GM18498 (cell line): ENCODE measurements around the gene DLK2.
"Not testable (repeated sequence)": the region's sequence is repeated elsewhere in the genome, so short reads cannot be mapped to it uniquely, and the experiment has no call there.

Source experiments
- ATAC-seq: cut with Tn5 transposase; IDR thresholded peaks from one replicate; pipeline ENCODE4 v1.9.1; 2021; ENCODE audit warnings: mild to moderate bottlenecking, moderate library complexity; ENCODE audit not compliant: unreplicated experiment

The DLK2 gene

DNA sequence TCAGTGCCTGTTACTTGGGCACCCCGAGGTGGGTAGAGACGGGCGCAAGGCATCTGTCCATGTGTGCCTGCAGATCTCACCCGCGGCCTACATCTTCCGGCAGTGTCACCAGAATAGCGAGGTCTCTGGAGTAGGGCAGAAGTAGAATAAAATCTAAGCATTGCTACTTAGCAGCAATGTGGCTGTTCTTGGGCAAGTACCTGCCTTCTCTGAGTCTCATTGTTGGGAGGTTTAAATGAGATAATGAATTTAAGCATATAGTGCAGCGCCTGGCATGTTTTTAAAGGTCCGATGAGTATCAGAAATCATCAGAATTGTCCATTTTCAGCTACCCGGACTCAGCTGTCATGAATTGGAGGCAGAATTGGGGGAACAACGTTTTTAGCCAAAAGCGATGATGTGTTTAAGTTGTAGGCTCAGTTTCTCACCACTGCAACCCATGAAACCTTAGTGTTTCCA, 27.2 kb downstream of the DLK2 start:
- no peak for ATAC-seq

DNA sequence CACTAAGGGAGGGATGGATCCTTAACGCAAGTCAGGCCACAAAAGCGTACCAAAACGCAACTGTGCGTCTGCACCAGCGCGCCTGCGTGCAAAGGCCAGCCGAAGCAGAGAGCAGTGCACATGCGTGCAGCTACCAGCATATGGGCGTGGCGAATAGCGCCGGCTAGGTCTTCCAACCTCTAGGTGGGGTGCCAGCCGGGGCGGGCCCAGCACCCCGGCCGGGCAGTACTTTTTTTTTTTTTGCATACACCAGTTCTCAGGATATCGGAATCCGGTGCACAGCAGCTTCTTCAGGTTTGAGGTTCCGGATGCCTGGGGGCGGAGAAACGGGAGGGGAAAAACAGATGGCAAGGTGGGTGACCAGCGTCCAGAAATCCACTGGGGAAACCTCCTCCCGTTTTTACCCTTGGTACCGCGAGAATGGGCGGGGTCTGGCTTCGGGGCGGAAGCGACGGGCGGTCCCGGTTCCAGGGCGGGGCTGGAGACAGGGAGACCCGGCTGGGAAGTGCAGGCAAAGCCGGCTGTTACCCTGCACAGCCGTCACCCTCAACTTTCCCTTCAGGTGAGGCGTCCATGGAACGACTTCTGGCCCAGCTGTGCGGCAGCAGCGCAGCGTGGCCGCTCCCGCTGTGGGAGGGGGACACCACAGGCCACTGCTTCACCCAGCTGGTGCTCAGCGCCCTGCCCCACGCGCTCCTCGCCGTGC, 27.8 kb downstream of the DLK2 start, which contains the start of gene ABCC10:
Gene ABCC10, plus strand, starts transcription at position 136 of the 706 bp plus-strand sequence. Its CDS starts 438 bp downstream, at position 574.
- ATAC-seq, result peak; percentile 94

DNA sequence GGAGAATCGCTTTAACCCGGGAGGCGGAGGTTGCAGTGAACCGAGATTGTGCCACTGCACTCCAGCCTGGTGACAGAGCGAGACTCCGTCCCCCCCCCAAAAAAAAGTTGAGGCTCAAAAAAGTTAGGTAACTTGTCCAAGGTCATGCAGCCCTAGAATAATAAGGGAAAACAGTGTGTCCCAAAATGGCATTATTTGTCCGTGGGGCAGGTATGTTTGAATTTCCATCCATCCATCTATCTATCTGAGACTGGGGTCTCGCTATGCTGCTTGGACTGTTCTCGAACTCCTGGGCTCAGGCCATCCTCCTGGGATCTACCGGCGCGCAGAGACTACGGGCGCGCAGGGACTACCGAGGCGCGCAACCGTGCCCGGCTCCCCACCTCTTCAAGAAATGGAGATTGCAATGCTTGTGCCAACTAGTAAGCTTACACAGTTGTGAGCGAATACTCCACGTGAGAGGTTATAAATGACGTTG, 28.4 kb downstream of the DLK2 start:
- no peak for ATAC-seq

DNA sequence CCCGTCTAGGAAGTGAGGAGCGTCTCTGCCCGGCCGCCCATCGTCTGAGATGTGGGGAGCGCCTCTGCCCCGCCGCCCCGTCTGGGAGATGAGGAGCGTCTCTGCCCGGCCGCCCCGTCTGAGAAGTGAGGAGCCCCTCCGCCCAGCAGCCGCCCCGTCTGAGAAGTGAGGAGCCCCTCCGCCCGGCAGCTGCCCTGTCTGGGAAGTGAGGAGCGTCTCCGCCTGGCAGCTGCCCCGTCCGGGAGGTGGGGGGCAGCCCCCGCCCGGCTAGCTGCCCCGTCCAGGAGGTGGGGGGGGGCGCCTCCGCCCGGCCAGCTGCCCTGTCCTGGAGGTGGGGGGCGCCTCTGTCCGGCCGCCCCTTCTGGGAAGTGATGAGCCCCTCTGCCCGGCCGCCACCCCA, 30.3 kb downstream of the DLK2 start:
- not testable (repeated sequence) for ATAC-seq

DNA sequence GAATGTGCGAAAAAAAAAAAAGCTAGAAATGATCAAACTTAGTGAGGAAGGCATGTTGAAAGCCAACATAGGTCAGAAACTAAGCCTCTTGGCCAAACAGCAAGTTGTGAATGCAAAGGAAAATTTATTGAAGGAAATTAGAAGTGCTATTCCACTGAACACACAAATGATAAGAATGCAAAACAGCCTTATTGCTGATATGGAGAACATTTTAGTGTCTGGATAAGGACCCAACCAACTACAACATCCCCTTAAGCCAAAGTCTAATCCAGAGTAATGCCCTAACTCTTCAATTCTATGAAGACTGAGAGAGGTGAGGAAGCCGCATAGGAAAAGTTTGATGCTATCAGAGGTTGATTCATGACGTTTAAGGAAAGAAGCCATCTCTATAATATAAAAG, 33.5 kb downstream of the DLK2 start:
- no peak for ATAC-seq

DNA sequence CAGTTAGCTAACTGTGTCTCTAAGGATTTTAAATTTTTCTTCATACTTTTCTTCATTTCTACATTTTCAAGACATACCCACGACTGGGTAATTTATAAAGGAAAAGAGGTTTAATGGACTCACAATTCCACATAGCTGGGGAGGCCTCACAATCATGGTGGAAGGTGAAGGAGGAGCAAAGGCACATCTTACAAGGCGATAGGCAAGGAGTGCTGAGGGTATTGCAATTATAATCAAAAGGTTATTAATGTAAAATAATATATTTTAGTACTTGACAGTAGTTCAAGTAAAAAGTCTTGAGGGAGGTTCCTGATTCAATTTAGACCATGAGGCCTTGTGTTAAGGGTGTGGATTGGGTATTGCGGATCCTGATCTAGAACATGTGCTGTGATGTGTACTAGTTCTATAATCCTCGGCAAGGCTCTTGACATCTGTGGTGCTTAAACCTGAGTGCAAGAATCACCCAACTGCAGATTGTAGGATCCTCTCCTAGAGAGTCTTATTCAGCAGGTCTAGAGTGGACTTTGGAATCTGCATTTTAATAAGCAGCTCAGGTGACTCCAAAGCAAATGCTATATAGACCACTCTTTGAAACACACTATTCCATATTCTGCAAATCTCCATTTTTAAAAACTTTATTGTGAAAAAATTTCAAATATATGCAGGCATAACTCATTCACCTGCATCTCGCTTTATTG, 35.2 kb downstream of the DLK2 start:
- no peak for ATAC-seq

DNA sequence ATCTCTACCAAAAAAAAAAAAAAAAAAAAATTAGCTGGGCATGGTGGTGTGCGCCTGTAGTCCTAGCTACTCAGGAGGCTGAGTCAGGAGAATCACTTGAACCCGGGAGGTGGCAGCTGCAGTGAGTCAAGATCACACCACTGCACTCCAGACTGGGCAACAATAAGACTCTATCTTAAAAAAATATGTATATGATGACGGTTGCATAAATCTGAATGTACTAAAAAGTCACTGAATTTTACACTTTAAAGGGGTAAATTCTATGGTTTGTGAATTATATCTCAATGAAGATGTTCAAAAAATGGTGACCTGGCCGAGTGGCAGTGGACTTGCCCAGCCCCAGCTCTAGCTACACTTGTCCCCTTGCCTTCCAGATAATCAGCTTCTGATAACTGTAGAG, 38.4 kb downstream of the DLK2 start:
- no peak for ATAC-seq

DNA sequence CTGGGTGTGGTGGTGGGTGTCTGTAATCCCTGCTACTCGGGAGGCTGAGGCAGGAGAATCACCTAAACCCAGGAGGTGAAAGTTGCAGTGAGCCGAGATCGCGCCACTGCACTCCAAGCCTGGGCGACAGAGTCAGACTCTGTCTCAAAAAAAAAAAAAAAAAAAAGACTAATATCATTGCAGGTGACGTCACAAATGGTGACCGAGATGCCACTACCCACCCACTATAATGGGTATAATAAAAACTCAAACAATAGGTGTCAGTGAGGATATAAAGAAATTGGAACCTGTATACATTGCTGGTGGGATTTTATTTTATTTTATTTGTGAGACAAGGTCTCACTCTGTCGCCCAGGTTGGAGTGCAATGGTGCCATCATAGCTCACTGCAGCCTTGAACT, 40.1 kb downstream of the DLK2 start:
- ATAC-seq, result not testable (repeated sequence)

DNA sequence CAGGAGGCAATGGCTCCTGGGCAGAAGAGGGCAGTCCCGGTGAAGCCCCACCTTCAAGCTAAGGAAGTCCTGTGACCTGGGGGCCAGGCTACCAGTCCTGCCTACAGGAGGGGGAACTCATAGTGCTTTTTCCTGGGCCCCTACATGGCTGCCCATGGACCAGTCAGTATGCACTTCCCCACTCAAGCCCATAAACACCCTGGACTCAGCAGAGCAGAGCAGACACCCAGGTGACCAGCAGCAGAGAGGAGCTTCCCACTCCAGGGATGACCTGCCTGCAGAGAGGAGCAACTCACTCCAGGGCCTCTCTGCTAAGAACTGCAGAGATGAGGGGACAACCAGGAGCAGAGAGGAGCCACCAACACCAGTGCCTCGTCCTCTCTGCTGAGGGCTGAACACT, 42.3 kb downstream of the DLK2 start:
- ATAC-seq, result no peak

DNA sequence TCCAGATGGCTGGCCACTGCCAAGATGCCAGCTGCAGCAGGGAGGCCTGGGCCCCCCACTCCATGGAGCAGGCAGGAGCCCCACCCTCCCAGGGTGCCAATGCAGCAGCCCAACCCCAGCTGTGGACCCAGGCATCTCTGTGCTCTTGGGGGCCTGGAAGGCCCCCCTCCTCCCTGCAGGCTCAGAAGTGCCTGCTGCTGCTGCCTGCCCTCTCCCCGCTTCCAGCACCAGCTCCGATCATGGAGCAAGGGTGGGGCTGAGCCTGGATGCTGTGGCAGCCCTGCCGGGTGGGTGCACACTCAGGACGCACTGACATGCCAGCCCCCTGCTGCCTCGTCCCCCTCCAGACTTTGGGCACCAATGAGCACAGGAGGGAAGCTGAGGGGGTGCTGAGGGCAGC, 42.8 kb downstream of the DLK2 start:
- no peak for ATAC-seq

DNA sequence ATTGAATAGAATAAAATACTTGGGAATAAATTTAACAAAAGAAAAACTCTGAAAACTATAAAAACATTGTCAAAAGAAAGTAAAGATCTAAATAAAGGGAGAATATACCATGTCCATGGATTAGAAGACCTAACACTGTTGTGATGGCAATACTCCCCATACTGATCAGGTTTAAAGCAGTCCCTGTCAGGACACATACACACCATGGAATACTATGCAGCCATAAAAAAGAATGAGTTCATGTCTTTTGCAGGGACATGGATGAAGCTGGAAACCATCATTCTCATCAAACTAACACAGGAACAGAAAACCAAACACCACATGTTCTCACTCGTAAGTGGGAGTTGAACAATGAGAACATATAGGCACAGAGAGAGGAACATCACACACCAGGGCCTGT, 44.6 kb downstream of the DLK2 start:
- ATAC-seq, result not testable (repeated sequence)

DNA sequence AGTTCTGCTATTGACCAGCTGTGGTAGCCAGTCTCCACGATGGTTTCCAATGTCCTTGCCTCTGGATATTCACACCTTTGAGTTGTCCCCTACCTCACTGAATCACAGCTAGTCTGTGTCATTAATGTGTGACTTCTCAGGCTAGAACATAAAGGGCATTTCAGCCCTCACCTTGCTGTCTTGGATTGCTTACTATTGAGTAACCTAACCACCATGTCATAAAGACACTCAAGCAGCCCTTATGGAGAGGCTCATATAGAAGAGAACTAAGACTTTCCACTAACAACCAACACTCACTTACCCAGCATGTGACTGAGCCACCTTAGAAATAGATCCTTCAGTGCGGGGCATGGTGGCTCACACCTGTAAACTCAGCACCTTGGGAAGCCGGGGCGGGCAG, 47.1 kb downstream of the DLK2 start:
- no peak for ATAC-seq

DNA sequence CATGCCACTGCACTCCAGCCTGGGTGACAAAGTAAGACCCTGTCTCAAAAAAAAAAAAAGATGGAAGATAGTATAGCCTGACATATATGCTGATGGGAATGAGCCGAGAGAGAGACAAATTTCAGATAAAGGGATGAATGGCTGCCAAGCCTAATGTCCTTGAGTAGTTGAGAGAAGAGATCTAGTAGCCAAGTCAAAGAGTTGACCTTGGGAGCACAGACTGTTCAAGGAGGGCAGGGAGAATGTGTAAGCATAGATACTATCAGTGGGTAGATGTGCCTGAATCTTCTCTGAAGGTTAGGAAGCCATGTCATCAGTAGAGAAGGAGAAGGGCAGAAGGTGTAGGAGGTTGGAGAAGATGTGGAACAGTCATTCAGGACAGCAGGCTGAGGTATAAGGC, 48.1 kb downstream of the DLK2 start:
- ATAC-seq, result no peak

DNA sequence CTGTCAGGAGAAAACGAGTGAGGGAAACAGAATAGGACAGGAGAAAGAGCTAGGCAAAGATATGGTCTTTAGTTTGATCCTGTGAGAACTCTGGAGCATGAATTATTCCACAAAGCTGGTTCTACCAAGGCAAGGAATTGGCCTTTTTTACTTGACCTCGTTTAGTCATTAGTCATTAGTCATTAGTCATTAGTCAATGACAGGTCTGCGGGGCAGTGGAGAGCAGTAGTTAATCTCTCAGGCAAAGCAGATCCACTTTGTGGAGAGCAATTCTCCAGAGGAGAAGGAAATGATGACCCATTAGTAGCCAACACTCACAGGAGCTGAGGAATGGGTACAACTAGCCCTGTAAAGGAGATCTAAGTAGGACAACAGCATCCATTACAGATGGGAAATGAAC, 50.0 kb downstream of the DLK2 start:
- ATAC-seq, result no peak

DNA sequence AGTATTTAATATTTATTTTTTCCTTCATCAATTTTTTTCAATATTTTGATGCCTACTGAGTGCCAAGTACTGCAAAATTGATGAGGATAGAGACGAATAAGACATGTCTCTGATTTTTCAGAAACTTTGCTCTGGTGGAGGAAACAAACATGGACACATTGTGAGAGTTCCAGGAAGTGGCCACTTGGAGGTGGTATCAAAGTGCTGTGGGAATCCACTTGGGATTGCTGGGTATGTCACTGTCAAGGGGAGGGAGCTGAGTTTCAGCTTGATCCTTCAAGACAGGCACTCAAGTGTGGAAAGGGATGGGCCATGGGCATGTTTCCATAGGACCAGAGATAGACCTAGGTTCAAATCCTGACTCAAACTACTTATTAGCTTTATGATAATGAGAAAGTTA, 52.5 kb downstream of the DLK2 start:
- ATAC-seq, result no peak

DNA sequence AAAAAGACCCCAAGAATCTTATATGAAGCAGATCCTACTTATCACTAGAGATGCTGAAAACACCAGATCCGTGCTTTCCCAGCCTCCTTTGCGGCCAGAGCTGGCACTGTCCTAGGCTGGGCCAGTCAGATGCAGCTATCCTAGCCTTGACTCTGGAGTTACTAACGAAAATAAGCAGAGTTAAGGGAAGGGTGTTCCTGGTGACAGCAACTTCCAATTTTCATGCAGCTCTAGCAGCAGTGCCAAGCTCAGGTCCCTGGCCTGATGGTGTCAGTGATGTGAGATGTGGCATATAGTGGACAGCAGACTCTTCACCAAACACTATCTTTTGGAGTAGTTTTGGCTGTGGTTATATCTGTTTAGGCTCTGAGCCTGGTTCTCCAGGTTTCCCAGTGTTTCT, 53.6 kb downstream of the DLK2 start:
- ATAC-seq, result no peak
